Measurements from ENCODE around the gene ATF3. TPM values are rescaled to one million over a fixed set of nuclear protein-coding genes. Genes with fewer than 3 reads are reported as not detected.
A peak's percentile ranks its signal among the peaks of the same experiment; 100 is the strongest.
"Not testable (repeated sequence)": the region's sequence is repeated elsewhere in the genome, so short reads cannot be mapped to it uniquely, and the experiment has no call there.

ATF3 gene
- total RNA-seq, 1 experiment from 2014 or later: 114 TPM

GRCh38 chr1:212652609-212653008 lies 44.0 kb downstream of the ATF3 start:
- DNase-seq (ENCODE audit: unreplicated experiment): no peak
- TF ChIP-seq CTCF (IDR thresholded peaks at IDR 0.05; ENCODE audit: unreplicated experiment): no peak
- H3K27me3 Mint-ChIP-seq (ENCODE audit: insufficient read depth, unreplicated experiment): peaks cover 6% of the 10 kb centered on the region
- ChIA-PET POLR2A (interaction anchor here (0.6 kb wide), 1 partner anchor 100 kb away, joined by 3 read pairs; no protein-coding TSS in a partner anchor), CTCF (interaction anchor here (0.8 to 1.2 kb wide), 6 partner anchors 12 to 176 kb away, joined by 3 to 5 read pairs (median 3); no protein-coding TSS in a partner anchor)
- H3K4me1 Mint-ChIP-seq (ENCODE audit: insufficient read depth, unreplicated experiment): peaks cover 7% of the 10 kb centered on the region
- intact Hi-C loops (cut with micrococcal nuclease): no loop called here
- BruUV-seq (replicated peaks): no TSS peak
- no peaks in the 10 kb centered on the region for H3K36me3 Mint-ChIP-seq (ENCODE audit: insufficient read depth, unreplicated experiment)
- H3K9me3 Mint-ChIP-seq (ENCODE audit: unreplicated experiment): no peaks in the 10 kb centered on the region
- H3K4me3 Mint-ChIP-seq (ENCODE audit: unreplicated experiment): no peak overlapping the region
- no peak overlapping the region for H3K27ac Mint-ChIP-seq (ENCODE audit: low read depth, unreplicated experiment)

GRCh38 chr1:212655668-212656440 lies 47.3 kb downstream of the ATF3 start:
- Mint-ChIP-seq H3K27me3 (ENCODE audit: insufficient read depth, unreplicated experiment) (peaks cover 31% of the 10 kb centered on the region), H3K9me3 (ENCODE audit: unreplicated experiment) (no peaks in the 10 kb centered on the region), H3K27ac (ENCODE audit: low read depth, unreplicated experiment) (no peak overlapping the region), H3K4me1 (ENCODE audit: insufficient read depth, unreplicated experiment) (peaks cover 7% of the 10 kb centered on the region), H3K36me3 (ENCODE audit: insufficient read depth, unreplicated experiment) (no peaks in the 10 kb centered on the region), H3K4me3 (ENCODE audit: unreplicated experiment) (no peak overlapping the region)
- no peak for TF ChIP-seq CTCF (IDR thresholded peaks at IDR 0.05; ENCODE audit: unreplicated experiment)
- peak; percentile 92 for DNase-seq (ENCODE audit: unreplicated experiment)
- CTCF ChIA-PET: interaction anchor here (0.7 to 2.1 kb wide), 3 partner anchors 13 to 200 kb away, joined by 4 to 7 read pairs (median 5); no protein-coding TSS in a partner anchor
- BruUV-seq (replicated peaks): no TSS peak
- POLR2A ChIA-PET: interaction anchor here (1.2 to 1.9 kb wide), 4 partner anchors 12 to 185 kb away, joined by 4 to 5 read pairs (median 4); partner anchors contain the start of gene ATF3
- intact Hi-C loops (cut with micrococcal nuclease): no loop called here

GRCh38 chr1:212656730-212657129 lies 48.2 kb downstream of the ATF3 start:
- no TSS peak for BruUV-seq (replicated peaks)
- peaks cover 7% of the 10 kb centered on the region for H3K4me1 Mint-ChIP-seq (ENCODE audit: insufficient read depth, unreplicated experiment)
- no peaks in the 10 kb centered on the region for H3K9me3 Mint-ChIP-seq (ENCODE audit: unreplicated experiment)
- no peak overlapping the region for H3K27ac Mint-ChIP-seq (ENCODE audit: low read depth, unreplicated experiment)
- POLR2A ChIA-PET: interaction anchor here (1.0 to 1.9 kb wide), 4 partner anchors 8 to 48 kb away, joined by 4 to 5 read pairs (median 4); partner anchors contain the start of gene ATF3
- H3K36me3 Mint-ChIP-seq (ENCODE audit: insufficient read depth, unreplicated experiment): no peaks in the 10 kb centered on the region
- peak; percentile 69 for DNase-seq (ENCODE audit: unreplicated experiment)
- peaks cover 40% of the 10 kb centered on the region for H3K27me3 Mint-ChIP-seq (ENCODE audit: insufficient read depth, unreplicated experiment)
- no peak overlapping the region for H3K4me3 Mint-ChIP-seq (ENCODE audit: unreplicated experiment)
- CTCF ChIA-PET: interaction anchor here (0.7 to 2.1 kb wide), 3 partner anchors 14 to 201 kb away, joined by 4 to 7 read pairs (median 5); no protein-coding TSS in a partner anchor
- intact Hi-C loops (cut with micrococcal nuclease): no loop called here
- no peak for TF ChIP-seq CTCF (IDR thresholded peaks at IDR 0.05; ENCODE audit: unreplicated experiment)

DNA sequence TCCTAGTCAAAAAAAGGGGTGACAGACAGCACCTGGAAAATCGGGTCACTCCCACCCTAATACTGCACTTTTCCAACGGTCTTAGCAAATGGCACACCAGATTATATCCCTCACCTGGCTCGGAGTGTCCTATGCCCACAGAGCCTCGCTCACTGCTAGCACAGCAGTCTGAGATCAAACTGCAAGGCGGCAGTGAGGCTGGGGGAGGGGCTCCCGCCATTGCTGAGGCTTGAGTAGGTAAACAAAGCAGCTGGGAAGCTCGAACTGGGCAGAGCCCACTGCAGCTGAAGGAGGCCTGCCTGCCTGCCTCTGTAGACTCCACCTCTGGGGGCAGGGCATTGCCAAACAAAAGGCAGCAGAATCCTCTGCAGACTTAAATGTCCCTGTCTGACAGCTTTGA lies 49.7 kb downstream of the ATF3 start:
- intact Hi-C loops (cut with micrococcal nuclease); H3K36me3 Mint-ChIP-seq (ENCODE audit: insufficient read depth, unreplicated experiment); BruUV-seq (replicated peaks); H3K4me1 Mint-ChIP-seq (ENCODE audit: insufficient read depth, unreplicated experiment); H3K9me3 Mint-ChIP-seq (ENCODE audit: unreplicated experiment); H3K4me3 Mint-ChIP-seq (ENCODE audit: unreplicated experiment); DNase-seq (ENCODE audit: unreplicated experiment); H3K27ac Mint-ChIP-seq (ENCODE audit: low read depth, unreplicated experiment): not testable (repeated sequence)
- CTCF ChIA-PET: interaction anchor here (1.2 kb wide), 1 partner anchor 92 kb away, joined by 4 read pairs; no protein-coding TSS in a partner anchor
- peaks cover 48% of the 10 kb centered on the region for H3K27me3 Mint-ChIP-seq (ENCODE audit: insufficient read depth, unreplicated experiment)
- POLR2A ChIA-PET: interaction anchor here (0.6 kb wide), 1 partner anchor 111 kb away, joined by 3 read pairs; no protein-coding TSS in a partner anchor

Data from MCF 10A (cell line).